NCI-H2081 (cell line): ENCODE measurements around the gene CFAP99.
"Not testable (repeated sequence)": the region's sequence is repeated elsewhere in the genome, so short reads cannot be mapped to it uniquely, and the experiment has no call there.

Experiments
- DNase-seq, 2 experiments: peaks; one replicate each; lab custom pipeline; 2025; lab: John Stamatoyannopoulos, UW

The CFAP99 gene

GRCh38 chr4:2418650-2419571 is at the start of gene CFAP99:
Gene CFAP99, plus strand, starts transcription at chr4:2418955.
- DNase-seq, result peak; percentile 97 to 99

- no peak for DNase-seq
These were observed 48.0 kb upstream of the CFAP99 start for GRCh38 chr4:2370597-2371320.

- no peak for DNase-seq
These were observed 46.8 kb upstream of the CFAP99 start for GRCh38 chr4:2371765-2372487.

- no peak for DNase-seq
These were observed 46.2 kb upstream of the CFAP99 start for GRCh38 chr4:2372488-2373030.

- no peak for DNase-seq
These were observed 45.2 kb upstream of the CFAP99 start for GRCh38 chr4:2373532-2373931.

- no peak for DNase-seq
These were observed 43.3 kb upstream of the CFAP99 start for GRCh38 chr4:2375427-2375826.

GRCh38 chr4:2377241-2377640 is 41.5 kb upstream of the CFAP99 start:
- DNase-seq, result no peak

GRCh38 chr4:2378401-2378800 is 40.4 kb upstream of the CFAP99 start:
- no peak for DNase-seq

GRCh38 chr4:2378898-2379297 is 39.9 kb upstream of the CFAP99 start:
- DNase-seq, result peak; percentile 47 to 87

- DNase-seq, result not testable (repeated sequence)
These were observed 38.2 kb upstream of the CFAP99 start for GRCh38 chr4:2380589-2380988.

- not testable (repeated sequence) for DNase-seq
These were observed 36.0 kb upstream of the CFAP99 start for GRCh38 chr4:2382769-2383202.

- not testable (repeated sequence) for DNase-seq
These were observed 35.5 kb upstream of the CFAP99 start for GRCh38 chr4:2383220-2383631.

GRCh38 chr4:2383760-2384159 is 35.0 kb upstream of the CFAP99 start:
- no peak for DNase-seq

GRCh38 chr4:2384245-2384644 is 34.5 kb upstream of the CFAP99 start:
- DNase-seq, result no peak

- DNase-seq, result no peak
These were observed 33.2 kb upstream of the CFAP99 start for GRCh38 chr4:2385516-2385915.

- no peak for DNase-seq
These were observed 32.0 kb upstream of the CFAP99 start for GRCh38 chr4:2386717-2387116.

- no peak for DNase-seq
These were observed 31.5 kb upstream of the CFAP99 start for GRCh38 chr4:2387218-2387617.

GRCh38 chr4:2387829-2388228 is 30.9 kb upstream of the CFAP99 start:
- no peak for DNase-seq

GRCh38 chr4:2388429-2389182 is 30.1 kb upstream of the CFAP99 start:
- no peak for DNase-seq

- DNase-seq, result no peak
These were observed 29.1 kb upstream of the CFAP99 start for GRCh38 chr4:2389691-2390090.

GRCh38 chr4:2390146-2390545 is 28.6 kb upstream of the CFAP99 start:
- no peak for DNase-seq
